Stimulated activated CD8-positive, alpha-beta memory T cell treated with anti-CD3 and anti-CD28 coated beads, Interleukin-15, amount 100 ng/mL, for 4 hours (primary cell): Measurements from ENCODE around the gene ST6GALNAC5.

Experiments
- DNase-seq, 2 donors: peaks; one replicate each; pipeline ENCODE4 v3.0.0-alpha.2; 2020; ENCODE audit warnings: low read depth in 2 of 2

Gene ST6GALNAC5

GRCh38 chr1:77012066-77012465 is 144.8 kb downstream of the ST6GALNAC5 start:
- DNase-seq: no peak

DNA sequence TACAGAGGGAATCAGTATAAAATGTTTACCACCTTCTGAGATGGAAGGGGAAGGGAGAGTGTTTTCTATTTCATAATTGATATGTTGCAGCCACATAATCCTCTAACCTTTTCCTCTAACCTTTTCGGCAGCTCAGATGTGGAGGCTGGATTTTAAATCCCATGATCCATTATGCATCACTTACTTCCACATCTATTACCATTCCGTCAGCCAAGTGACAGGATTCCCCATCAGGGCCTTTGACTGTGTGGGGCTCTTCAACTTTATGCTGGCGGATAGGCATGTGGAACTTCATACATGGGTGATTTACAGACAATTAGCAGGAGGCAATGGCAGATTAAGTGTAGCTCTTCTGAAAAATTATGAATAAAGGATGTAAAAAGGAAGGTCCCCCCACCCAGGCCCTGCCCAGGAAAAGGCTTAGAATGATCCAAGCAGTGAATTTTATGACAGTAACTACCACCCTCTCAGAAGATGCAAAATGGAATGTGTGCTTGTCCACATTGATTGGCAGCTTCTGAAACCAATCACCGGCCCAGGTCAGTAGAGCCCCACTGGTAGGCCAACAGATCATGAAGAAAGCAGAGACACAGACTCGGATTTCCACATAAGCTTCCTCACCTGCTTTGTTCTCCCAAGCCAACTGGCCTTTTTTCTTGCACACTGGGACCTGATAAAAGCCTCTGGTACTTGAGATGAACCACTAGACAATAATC is 147.0 kb downstream of the ST6GALNAC5 start:
- DNase-seq: no peak

- no peak for DNase-seq
Observed at GRCh38 chr1:77015748-77016341, 148.6 kb downstream of the ST6GALNAC5 start.

- DNase-seq: no peak
Observed at GRCh38 chr1:77016386-77016985, 149.2 kb downstream of the ST6GALNAC5 start.

DNA sequence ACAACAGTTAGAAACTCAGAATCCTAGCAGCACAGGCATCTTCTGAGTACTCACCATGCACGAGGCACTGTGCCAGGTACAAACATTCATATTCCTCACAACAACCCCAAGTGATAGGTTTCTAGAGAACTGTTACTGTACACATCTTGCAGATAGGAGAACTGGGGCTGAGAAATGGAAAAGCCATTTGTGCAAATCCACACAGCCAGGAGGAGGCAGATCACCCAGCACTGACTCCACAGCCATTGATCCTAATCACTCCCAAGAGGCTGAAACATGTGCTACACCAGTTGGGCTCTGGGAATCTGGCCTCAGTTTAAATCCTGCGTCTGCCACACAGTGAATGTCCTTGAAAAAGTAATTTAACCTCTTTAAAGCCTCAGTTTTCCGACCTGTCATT is 151.0 kb downstream of the ST6GALNAC5 start:
- DNase-seq: no peak

DNA sequence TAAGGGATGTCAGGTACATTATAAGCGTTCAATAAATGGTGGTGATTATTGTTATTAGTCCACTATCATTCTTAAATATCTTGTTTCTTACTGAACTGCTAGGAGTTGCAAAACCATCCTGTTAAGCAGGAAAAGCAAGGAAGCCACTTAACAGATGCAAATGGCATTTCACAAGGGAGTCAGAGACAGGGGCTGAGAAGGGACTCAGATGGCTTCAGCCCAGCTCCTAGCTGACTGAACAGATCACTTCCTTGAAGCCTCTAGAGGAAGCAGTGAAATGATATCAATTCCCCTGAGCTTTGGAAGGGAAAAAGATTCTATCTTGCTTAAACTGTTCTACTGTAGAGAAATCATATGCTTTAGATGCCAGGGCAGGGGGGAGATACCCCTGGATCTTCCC is 151.5 kb downstream of the ST6GALNAC5 start:
- no peak for DNase-seq

DNA sequence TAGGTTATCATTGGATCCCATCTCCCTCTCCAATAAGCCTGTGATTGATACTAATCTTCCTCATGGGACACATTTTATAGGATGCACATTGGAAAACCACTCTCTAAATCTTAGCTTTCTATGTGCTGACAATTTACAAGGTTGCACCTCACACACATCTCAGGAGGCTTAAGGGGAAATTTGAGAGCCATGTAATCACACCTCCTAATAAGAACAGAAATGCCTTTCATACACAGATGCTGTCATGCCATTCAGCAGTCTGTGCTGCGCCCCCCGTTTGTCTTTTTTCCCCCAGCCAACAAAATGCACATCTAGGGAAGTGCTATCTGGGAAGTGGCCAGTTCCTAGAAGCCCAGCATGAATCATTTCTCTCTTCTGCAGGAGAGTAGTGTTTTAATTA is 154.5 kb downstream of the ST6GALNAC5 start:
- DNase-seq: no peak

GRCh38 chr1:77024500-77024899 is 157.2 kb downstream of the ST6GALNAC5 start:
- DNase-seq: no peak

- no peak for DNase-seq
Observed at GRCh38 chr1:77025599-77025998, 158.3 kb downstream of the ST6GALNAC5 start.

GRCh38 chr1:77026135-77026534 is 158.9 kb downstream of the ST6GALNAC5 start:
- DNase-seq: no peak

DNA sequence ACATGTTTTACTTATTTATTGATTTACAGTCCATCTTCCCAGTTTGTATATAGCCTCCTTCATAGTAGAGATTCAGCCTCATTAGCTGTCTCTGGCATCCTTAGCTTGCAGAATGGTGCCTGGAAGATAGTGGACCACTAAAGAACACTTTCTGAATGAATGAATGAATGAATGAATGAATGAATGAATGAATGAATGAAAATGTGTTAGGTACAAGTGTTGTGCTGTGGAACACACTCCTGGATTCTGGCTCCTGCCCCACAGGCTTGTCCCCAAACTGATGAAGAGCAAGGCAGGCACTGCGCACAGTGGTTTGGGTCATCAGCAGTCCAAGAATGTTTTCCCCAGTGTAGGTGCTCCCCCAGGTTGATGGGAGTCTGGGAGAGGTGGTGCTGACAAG is 159.4 kb downstream of the ST6GALNAC5 start:
- no peak for DNase-seq

DNA sequence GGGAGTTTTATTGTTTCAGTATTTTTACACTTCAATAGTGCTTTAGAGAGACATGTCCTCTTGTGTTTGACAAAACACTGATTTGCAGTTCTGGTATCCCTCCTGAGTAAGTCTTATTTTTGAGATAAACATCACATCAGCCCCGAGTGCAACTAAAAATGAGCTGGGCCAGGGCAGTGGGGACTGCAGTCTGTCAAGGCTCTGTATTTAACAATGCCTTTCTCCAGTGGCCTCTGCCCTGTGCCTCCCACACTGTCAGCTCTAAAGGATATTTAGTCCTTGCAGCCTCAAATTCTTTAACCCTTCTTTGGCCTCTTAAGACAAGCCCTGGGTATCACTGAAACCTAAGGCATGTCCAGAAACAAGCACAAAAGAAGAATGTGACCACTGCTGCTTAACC is 160.6 kb downstream of the ST6GALNAC5 start:
- DNase-seq: no peak

DNA sequence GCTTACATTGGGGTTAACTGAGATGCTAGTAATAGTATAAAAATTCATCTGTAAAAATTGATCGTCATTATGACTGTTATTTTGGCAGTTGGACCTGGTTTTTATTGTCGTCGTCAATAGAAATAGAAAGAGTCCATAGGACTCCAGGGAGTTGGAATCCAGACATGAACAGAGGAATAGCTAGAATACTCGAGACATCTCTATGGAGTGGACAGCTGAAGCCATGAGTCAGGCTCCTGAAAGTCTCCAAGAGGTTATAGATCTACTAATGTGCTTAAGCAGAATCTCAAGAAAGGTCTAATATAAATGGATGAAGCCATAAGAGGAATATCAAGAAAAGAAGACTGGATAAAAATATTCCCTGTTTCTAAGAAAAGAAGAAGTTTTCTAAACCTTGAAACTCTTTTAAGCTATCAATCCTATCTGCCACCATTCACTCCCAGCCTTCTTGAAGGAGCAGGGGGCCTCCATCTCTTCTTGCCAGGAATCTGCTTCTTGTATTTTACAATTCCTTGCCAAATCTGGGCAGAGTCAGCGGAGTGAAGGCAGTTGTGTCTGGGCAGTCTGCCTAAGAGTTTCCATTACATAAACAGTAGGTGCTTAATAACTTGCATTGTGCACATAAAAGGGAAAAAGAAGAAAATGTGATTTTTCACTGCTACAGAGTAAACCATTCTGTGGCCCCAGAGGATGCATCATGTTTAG is 163.3 kb downstream of the ST6GALNAC5 start:
- DNase-seq: no peak

GRCh38 chr1:77031106-77031662 is 163.9 kb downstream of the ST6GALNAC5 start:
- no peak for DNase-seq

DNA sequence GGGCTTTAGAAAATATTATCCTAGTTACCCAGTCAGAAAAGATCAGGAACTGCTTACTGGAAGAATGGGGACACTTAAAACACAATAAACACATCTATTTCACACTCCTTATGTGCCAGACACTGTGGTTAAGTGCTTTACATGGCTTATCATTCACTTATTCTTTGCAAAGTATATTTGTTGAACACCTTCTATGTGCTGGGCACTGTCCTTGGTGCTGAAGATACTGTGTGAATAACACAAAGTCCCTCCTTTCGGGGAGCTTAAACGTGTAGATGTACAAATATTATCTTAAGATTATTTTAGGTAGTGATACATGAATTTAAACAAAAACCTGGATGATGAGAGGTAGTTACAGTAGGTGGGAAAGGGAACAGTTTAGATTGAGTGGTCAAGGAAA is 169.3 kb downstream of the ST6GALNAC5 start:
- no peak for DNase-seq

GRCh38 chr1:77037038-77037437 is 169.8 kb downstream of the ST6GALNAC5 start:
- DNase-seq: no peak

DNA sequence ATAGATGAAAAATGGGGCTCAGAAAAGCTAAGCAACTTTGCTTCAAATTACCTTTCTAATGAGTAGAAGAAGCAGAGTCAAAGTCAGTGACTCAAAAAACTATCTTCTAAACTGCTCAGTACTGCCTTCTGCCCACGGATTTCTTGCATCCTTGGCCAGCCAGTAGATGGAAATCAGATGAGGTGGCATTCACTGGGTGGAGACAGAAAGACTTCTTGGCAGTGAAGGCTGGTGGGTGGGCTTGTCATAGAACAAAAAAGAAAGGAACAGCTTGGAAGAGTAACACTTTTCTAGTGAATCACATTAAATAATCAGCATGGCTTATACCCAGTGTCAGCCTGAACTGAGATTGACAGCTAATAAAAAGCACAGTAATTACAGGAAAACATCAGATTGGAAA is 170.7 kb downstream of the ST6GALNAC5 start:
- DNase-seq: no peak

DNA sequence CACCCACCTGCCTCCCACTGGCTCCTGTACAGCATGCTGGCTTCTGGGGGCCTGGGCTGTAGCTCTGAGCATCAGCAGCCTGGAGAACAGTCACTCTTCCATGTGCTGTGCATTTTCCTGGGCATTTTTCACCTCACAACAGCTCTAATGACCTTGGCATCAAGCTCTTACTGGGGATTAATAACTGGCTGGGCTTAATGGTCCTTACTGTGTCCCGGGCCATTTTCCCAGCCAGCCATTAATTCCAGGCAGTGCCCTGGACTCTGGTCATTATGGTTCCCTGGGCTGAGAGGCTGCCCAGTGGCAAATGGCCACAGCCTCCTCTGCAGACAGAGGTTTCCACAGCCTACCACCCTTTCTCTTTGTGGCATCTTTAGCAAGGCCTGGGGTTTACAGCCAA is 171.8 kb downstream of the ST6GALNAC5 start:
- no peak for DNase-seq

DNA sequence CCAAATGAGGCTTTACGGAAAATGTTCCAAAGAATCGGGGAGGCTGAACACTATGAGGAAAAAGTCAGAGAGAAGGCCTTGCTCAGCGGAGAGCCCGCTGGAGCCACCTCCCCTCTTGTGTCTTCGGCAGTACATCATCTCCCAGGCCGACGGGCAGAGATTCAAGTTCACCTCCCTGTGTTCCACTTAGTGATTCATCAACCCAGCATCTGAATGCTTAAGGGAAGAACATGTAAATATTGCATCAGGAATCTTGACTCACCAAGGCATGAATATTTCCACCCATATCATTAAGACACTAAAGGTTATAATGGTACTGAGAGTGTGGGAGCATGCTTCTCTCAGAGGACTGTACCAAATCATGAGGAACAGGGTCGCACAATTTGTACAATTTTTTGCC is 172.5 kb downstream of the ST6GALNAC5 start:
- no peak for DNase-seq

- DNase-seq: no peak
Observed at GRCh38 chr1:77040826-77041225, 173.5 kb downstream of the ST6GALNAC5 start.

- no peak for DNase-seq
Observed at GRCh38 chr1:77044133-77044849, 177.0 kb downstream of the ST6GALNAC5 start.

DNA sequence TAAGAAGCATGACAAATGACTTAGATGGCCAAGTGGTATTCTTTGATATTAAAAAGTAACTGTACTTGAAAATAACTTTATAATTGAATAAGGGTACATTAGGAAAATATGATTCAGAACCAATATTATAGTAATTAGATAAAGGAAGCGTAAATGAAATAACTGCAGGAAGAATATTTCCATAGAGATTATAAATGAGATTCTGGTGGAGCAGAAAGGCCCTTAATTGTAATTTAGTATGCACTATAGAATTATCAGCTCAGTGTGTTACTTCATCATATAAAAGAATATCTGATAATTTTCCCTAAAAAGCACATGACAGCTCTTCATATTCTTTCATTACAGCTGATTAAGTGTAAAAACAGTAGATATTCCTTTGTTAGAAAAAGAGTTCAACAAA is 180.3 kb downstream of the ST6GALNAC5 start:
- DNase-seq: no peak
